HCT116 (cell line): ENCODE measurements around the gene DOK5. TPM values are rescaled to one million over a fixed set of nuclear protein-coding genes. Genes with fewer than 3 reads are reported as not detected.
"Not testable (repeated sequence)": the region's sequence is repeated elsewhere in the genome, so short reads cannot be mapped to it uniquely, and the experiment has no call there.

Source experiments
- ATAC-seq: fragments of 200-7000 bp; cut with Tn5 transposase; 2 replicates; pipeline ENCODE4 v1.9.1; 2020; ENCODE audit warnings: mild to moderate bottlenecking, moderate library complexity
- BruUV-seq: library from RNA; stranded (reverse); fragments of 400-500 nt; replicated peaks from 2 replicates; lab custom pipeline; 2021; lab: Mats Ljungman, UMichigan
- CTCF ChIA-PET: fragments of 300-600 bp; sonication (Branson Sonifier 250); formaldehyde crosslinking; loops from one replicate; lab custom pipeline; 2021; ENCODE audit warnings: antibody characterized with exemption; lab: Charles Lee
- POLR2A ChIA-PET: fragments of 300-600, 350-600 bp; sonication (Branson Sonifier 250); formaldehyde crosslinking; loops from one replicate; lab custom pipeline; 2021; ENCODE audit warnings: antibody characterized with exemption; lab: Charles Lee
- RAD21 ChIA-PET, 2 experiments: fragments of 300-600 bp; sonication (Branson Sonifier 250); formaldehyde crosslinking; loops; one replicate each; lab custom pipeline; 2023; ENCODE audit warnings: low total read pairs in 2 of 2; ENCODE audit not compliant: uncharacterized antibody in 2 of 2, unreplicated experiment in 2 of 2, low non-redundant PET in 1 of 2; lab: Charles Lee
- DNase-seq: peaks from one replicate; pipeline ENCODE4 v3.0.0-alpha.2; 2010; ENCODE audit warnings: low read depth, low spot score
- H2AFZ ChIP-seq: fragments of 200-600 bp; shearing (Covaris generic), sonication (generic); 2 replicates; pipeline ENCODE4 v1.6.1; 2017; ENCODE audit warnings: low read depth, mixed run types, mixed read lengths, antibody characterized with exemption, low read length; ENCODE audit not compliant: poor library complexity, severe bottlenecking
- H3K27ac ChIP-seq: 2 replicates; pipeline ENCODE4 v1.5.1; 2012; ENCODE audit warnings: low read depth, low read length
- H3K27me3 ChIP-seq: fragments of 200-600 bp; sonication (generic); 2 replicates; pipeline ENCODE4 v1.6.1; 2016; ENCODE audit warnings: mixed run types, low read length, mixed read lengths; ENCODE audit not compliant: insufficient read depth
- H3K36me3 ChIP-seq, 2 experiments: fragments of 200-500 bp in 1 of 2; fragments of 200-600 bp in 1 of 2; sonication (Bioruptor generic) in 1 of 2; sonication (generic) in 1 of 2; 2 replicates each; pipeline versions ENCODE4 v1.5.1 to v1.6.1; 2014 to 2016; ENCODE audit warnings: low read length in 2 of 2, inconsistent platforms in 1 of 2, mixed read lengths in 1 of 2, mixed run types in 1 of 2; ENCODE audit not compliant: insufficient read depth in 2 of 2, control insufficient read depth in 1 of 2
- H3K4me1 ChIP-seq, 2 experiments: fragments of 200-600 bp in 1 of 2; sonication (generic) in 1 of 2; 2 replicates each; pipeline versions ENCODE4 v1.5.1 to v1.6.1; 2012 to 2017; ENCODE audit warnings: low read length in 2 of 2, inconsistent platforms in 1 of 2, mild to moderate bottlenecking in 1 of 2, mixed read lengths in 1 of 2, mixed run types in 1 of 2, moderate library complexity in 1 of 2; ENCODE audit not compliant: insufficient read depth in 2 of 2, control insufficient read depth in 1 of 2
- H3K4me2 ChIP-seq: fragments of 200-600 bp; sonication (generic); 2 replicates; pipeline ENCODE4 v1.6.1; 2017; ENCODE audit warnings: mixed run types, low read length, mixed read lengths
- H3K4me3 ChIP-seq, 2 experiments: fragments of 200-600 bp in 1 of 2; sonication (generic) in 1 of 2; replicated peaks in 1 of 2; 2 replicates each; pipeline ENCODE4 v1.5.1; 2011 to 2016; ENCODE audit warnings: low read length in 2 of 2, control low read depth in 1 of 2, low read depth in 1 of 2, mild to moderate bottlenecking in 1 of 2, mixed read lengths in 1 of 2, mixed run types in 1 of 2
- H3K79me2 ChIP-seq: fragments of 200-600 bp; sonication (generic); 2 replicates; pipeline ENCODE4 v1.6.1; 2017; ENCODE audit warnings: mild to moderate bottlenecking, mixed run types, low read length, moderate library complexity, mixed read lengths; ENCODE audit not compliant: insufficient read depth
- H3K9ac ChIP-seq: fragments of 200-600 bp; sonication (generic); 2 replicates; pipeline ENCODE4 v1.6.1; 2016; ENCODE audit warnings: low read length, mixed read lengths
- H3K9me2 ChIP-seq: fragments of 200-600 bp; sonication (generic), shearing (Covaris generic); 2 replicates; pipeline ENCODE4 v1.6.1; 2017; ENCODE audit warnings: mixed run types, mild to moderate bottlenecking, moderate library complexity; ENCODE audit not compliant: insufficient read depth
- H3K9me3 ChIP-seq, 2 experiments: fragments of 200-500 bp in 1 of 2; fragments of 200-600 bp in 1 of 2; sonication (Bioruptor generic) in 1 of 2; sonication (generic) in 1 of 2; 2 replicates each; pipeline ENCODE4 v1.6.1; 2014 to 2017; ENCODE audit warnings: low read length in 2 of 2, mixed read lengths in 2 of 2, inconsistent platforms in 1 of 2, low read depth in 1 of 2, mild to moderate bottlenecking in 1 of 2, mixed run types in 1 of 2, moderate library complexity in 1 of 2; ENCODE audit not compliant: control insufficient read depth in 1 of 2, insufficient read depth in 1 of 2
- H4K20me1 ChIP-seq: fragments of 200-600 bp; sonication (generic), shearing (Covaris generic); 2 replicates; pipeline ENCODE4 v1.6.1; 2017; ENCODE audit warnings: mixed run types, mild to moderate bottlenecking, moderate library complexity; ENCODE audit not compliant: insufficient read depth
- ELF1 ChIP-seq: IDR thresholded peaks from 2 replicates; pipeline ENCODE4 v1.6.1; 2012; ENCODE audit warnings: low read depth, borderline replicate concordance
- MAX ChIP-seq: IDR thresholded peaks from 2 replicates; pipeline ENCODE4 v1.6.1; 2012
- SIN3A ChIP-seq: IDR thresholded peaks from 2 replicates; pipeline ENCODE4 v1.6.1; 2012; ENCODE audit warnings: low read depth
- YY1 ChIP-seq: IDR thresholded peaks from 2 replicates; pipeline ENCODE4 v1.6.1; 2011; ENCODE audit warnings: low read length, low read depth, moderate library complexity, mild to moderate bottlenecking; ENCODE audit not compliant: insufficient replicate concordance; ENCODE audit errors: extremely low read depth
- intact Hi-C: fragments of 100-400 bp; cut with micrococcal nuclease; formaldehyde crosslinking; loops from 2 replicates; pipeline ENCODE4 v1.10.0; 2022
- total RNA-seq: library from RNA; stranded (reverse); gene quantifications from one replicate; pipeline ENCODE4 v1.2.1, GENCODE V29; 2021; ENCODE audit not compliant: unreplicated experiment
- TF ChIP-seq, protein P1 (sequence below), 3 experiments: fragments of 200-600 bp in 1 of 3; sonication (generic) in 1 of 3; IDR thresholded peaks in 2 of 3; conservative IDR thresholded peaks in 1 of 3; 2 replicates each; pipeline ENCODE4 v1.5.1; 2012 to 2017; ENCODE audit warnings: low read depth in 2 of 3, low read length in 2 of 3, antibody characterized with exemption in 1 of 3, borderline replicate concordance in 1 of 3, control low read depth in 1 of 3, mild to moderate bottlenecking in 1 of 3, mixed read lengths in 1 of 3, mixed run types in 1 of 3, moderate library complexity in 1 of 3; ENCODE audit not compliant: insufficient read depth in 1 of 3

DOK5 gene
- total RNA-seq, 1 experiment from 2014 or later, result not detected

- TF ChIP-seq YY1, result no peak
- TF ChIP-seq SIN3A, result no peak
- TF ChIP-seq ELF1, result no peak
- no peak for TF ChIP-seq MAX
- TF ChIP-seq, protein P1, sequence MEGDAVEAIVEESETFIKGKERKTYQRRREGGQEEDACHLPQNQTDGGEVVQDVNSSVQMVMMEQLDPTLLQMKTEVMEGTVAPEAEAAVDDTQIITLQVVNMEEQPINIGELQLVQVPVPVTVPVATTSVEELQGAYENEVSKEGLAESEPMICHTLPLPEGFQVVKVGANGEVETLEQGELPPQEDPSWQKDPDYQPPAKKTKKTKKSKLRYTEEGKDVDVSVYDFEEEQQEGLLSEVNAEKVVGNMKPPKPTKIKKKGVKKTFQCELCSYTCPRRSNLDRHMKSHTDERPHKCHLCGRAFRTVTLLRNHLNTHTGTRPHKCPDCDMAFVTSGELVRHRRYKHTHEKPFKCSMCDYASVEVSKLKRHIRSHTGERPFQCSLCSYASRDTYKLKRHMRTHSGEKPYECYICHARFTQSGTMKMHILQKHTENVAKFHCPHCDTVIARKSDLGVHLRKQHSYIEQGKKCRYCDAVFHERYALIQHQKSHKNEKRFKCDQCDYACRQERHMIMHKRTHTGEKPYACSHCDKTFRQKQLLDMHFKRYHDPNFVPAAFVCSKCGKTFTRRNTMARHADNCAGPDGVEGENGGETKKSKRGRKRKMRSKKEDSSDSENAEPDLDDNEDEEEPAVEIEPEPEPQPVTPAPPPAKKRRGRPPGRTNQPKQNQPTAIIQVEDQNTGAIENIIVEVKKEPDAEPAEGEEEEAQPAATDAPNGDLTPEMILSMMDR (IDR thresholded peaks at IDR 0.05 in 2 of 3, conservative IDR thresholded peaks at IDR 0.05 in 1 of 3; ENCODE audit: borderline replicate concordance in 1 of 3, insufficient read depth in 1 of 3, low read depth in 2 of 3, low read length in 2 of 3), result peak in 2 of 3 experiments; percentile 55 to 66; a peak in 4 of 6 replicates
- peak; percentile 75 for ATAC-seq
- POLR2A ChIA-PET, result interaction anchor here (1.2 kb wide), 1 partner anchor 9 kb away, joined by 3 read pairs; no protein-coding TSS in a partner anchor
- peak; percentile 4 for DNase-seq
- H3K79me2 ChIP-seq, result no peaks in the 10 kb centered on the region
- no peak overlapping the region for H3K4me2 ChIP-seq
- H4K20me1 ChIP-seq, result no peaks in the 10 kb centered on the region; the same call in 1 of the 2 replicates
- no peak overlapping the region for H2AFZ ChIP-seq
- H3K9me2 ChIP-seq, result peaks cover 5% of the 10 kb centered on the region; the same call in 1 of the 2 replicates
- H3K4me3 ChIP-seq, result no peak overlapping the region
- H3K4me1 ChIP-seq, result no peaks in the 10 kb centered on the region
- no peaks in the 10 kb centered on the region for H3K27me3 ChIP-seq
- RAD21 ChIA-PET, result interaction anchor here in 1 of 2 experiments (0.6 kb wide), 1 partner anchor 118 kb away, joined by 3 read pairs; no protein-coding TSS in a partner anchor
- CTCF ChIA-PET, result interaction anchor here (0.9 kb wide), 1 partner anchor 22 kb away, joined by 3 read pairs; no protein-coding TSS in a partner anchor
- no peaks in the 10 kb centered on the region for H3K9me3 ChIP-seq
- no peak overlapping the region for H3K9ac ChIP-seq
- H3K27ac ChIP-seq, result no peak overlapping the region
- BruUV-seq, result no TSS peak
- H3K36me3 ChIP-seq, result no peaks in the 10 kb centered on the region
- intact Hi-C loops, result no loop called here
These were observed 3.9 kb downstream of the DOK5 start for GRCh38 chr20:54479138-54479906.

- H3K9me3 ChIP-seq, H3K9ac ChIP-seq, BruUV-seq, intact Hi-C loops, CTCF ChIA-PET, POLR2A ChIA-PET, H3K36me3 ChIP-seq, DNase-seq, H3K4me1 ChIP-seq, H3K9me2 ChIP-seq, H4K20me1 ChIP-seq, H3K27ac ChIP-seq, H3K4me3 ChIP-seq, H3K27me3 ChIP-seq, H3K4me2 ChIP-seq, RAD21 ChIA-PET, H3K79me2 ChIP-seq: not testable (repeated sequence)
- peak overlapping the region; percentile 78 for H2AFZ ChIP-seq
- peak; percentile 34; the same call in 1 of the 2 replicates for ATAC-seq
These were observed 4.5 kb downstream of the DOK5 start for GRCh38 chr20:54479937-54480336.
